ENCODE data around the gene PLPP2.
"Not testable (repeated sequence)": the region's sequence is repeated elsewhere in the genome, so short reads cannot be mapped to it uniquely, and the experiment has no call there.

Gene PLPP2

DNA sequence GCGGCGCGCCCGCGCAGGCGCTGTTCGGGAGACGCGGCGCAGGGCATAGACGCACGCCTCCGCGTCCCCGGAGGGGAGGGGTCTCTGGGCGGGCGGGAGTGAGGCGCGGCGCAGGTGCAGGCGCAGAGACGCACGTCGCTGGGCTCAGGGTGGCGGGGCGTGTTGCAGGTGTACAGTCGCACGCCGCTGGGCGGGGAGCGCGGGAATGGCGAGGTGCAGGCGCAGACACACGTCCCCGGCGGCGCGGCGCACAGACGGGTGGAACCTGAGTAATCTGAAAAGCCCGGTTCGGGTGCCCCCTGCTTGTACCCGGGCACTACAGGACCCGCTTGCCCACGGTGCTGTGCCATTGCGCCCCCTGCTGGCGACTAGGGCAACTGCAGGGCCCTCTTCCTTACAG, 44.7 kb downstream of the PLPP2 start:
- no peak for DNase-seq (ENCODE audit: extremely low read depth, low read depth)
- TF ChIP-seq, protein P1, sequence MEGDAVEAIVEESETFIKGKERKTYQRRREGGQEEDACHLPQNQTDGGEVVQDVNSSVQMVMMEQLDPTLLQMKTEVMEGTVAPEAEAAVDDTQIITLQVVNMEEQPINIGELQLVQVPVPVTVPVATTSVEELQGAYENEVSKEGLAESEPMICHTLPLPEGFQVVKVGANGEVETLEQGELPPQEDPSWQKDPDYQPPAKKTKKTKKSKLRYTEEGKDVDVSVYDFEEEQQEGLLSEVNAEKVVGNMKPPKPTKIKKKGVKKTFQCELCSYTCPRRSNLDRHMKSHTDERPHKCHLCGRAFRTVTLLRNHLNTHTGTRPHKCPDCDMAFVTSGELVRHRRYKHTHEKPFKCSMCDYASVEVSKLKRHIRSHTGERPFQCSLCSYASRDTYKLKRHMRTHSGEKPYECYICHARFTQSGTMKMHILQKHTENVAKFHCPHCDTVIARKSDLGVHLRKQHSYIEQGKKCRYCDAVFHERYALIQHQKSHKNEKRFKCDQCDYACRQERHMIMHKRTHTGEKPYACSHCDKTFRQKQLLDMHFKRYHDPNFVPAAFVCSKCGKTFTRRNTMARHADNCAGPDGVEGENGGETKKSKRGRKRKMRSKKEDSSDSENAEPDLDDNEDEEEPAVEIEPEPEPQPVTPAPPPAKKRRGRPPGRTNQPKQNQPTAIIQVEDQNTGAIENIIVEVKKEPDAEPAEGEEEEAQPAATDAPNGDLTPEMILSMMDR (IDR thresholded peaks at IDR 0.05; ENCODE audit: low read depth, low read length): no peak

DNA sequence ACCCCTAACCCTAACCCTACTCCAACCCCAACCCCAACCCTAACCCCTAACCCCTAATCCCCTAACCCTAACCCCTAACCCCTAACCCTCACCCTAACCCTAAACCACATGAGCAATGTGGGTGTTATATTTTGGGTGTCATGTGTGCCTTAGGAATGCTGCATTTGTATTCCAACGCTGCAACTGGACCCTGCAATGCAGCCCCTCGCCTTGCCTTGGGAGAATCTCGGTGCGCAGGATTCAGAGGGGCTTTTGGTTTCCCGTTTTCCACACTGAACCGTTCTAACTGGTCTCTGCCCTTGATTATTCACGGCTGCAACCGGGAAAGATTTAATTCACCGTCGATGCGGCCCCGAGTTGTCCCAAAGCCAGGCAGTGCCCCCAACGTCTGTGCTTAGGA, 45.3 kb downstream of the PLPP2 start:
- DNase-seq (ENCODE audit: extremely low read depth, low read depth): not testable (repeated sequence)

GRCh38 chr19:245457-245856, 45.7 kb downstream of the PLPP2 start:
- no peak for DNase-seq (ENCODE audit: extremely low read depth, low read depth)
- TF ChIP-seq, protein P1 (IDR thresholded peaks at IDR 0.05; ENCODE audit: low read depth, low read length): no peak
